Parathyroid adenoma (tissue), 2 donors: ENCODE data around the gene PLCB1.
A peak's percentile ranks its signal among the peaks of the same experiment; 100 is the strongest.

ENCODE experiments used
- H2AFZ ChIP-seq: fragments of 300-600 bp; sonication (generic); one replicate; pipeline ENCODE4 v1.7.0; 2017; ENCODE audit warnings: antibody characterized with exemption, mild to moderate bottlenecking
- H3K27ac ChIP-seq: fragments of 300-600 bp; sonication (generic); one replicate; pipeline ENCODE4 v1.7.0; 2017
- H3K27me3 ChIP-seq: fragments of 300-600 bp; sonication (generic); one replicate; pipeline ENCODE4 v1.7.0; 2017; ENCODE audit warnings: low read length; ENCODE audit not compliant: control insufficient read depth, insufficient read depth
- H3K36me3 ChIP-seq: fragments of 300-600 bp; sonication (generic); one replicate; pipeline ENCODE4 v1.7.0; 2017; ENCODE audit warnings: low read length; ENCODE audit not compliant: control insufficient read depth, insufficient read depth
- H3K4me1 ChIP-seq: fragments of 300-600 bp; sonication (generic); one replicate; pipeline ENCODE4 v1.7.0; 2017; ENCODE audit warnings: control low read depth
- H3K4me2 ChIP-seq: fragments of 300-600 bp; sonication (generic); one replicate; pipeline ENCODE4 v1.7.0; 2017; ENCODE audit warnings: low read length
- H3K4me3 ChIP-seq: fragments of 300-600 bp; sonication (generic); one replicate; pipeline ENCODE4 v1.7.0; 2017; ENCODE audit warnings: low read depth, low read length
- H3K79me2 ChIP-seq: fragments of 300-600 bp; sonication (generic); one replicate; pipeline ENCODE4 v1.7.0; 2017; ENCODE audit warnings: control low read depth
- H3K9ac ChIP-seq: fragments of 300-600 bp; sonication (generic); one replicate; pipeline ENCODE4 v1.7.0; 2017; ENCODE audit warnings: mild to moderate bottlenecking
- H3K9me3 ChIP-seq: fragments of 300-600 bp; sonication (generic); one replicate; pipeline ENCODE4 v1.7.0; 2017; ENCODE audit warnings: low read length; ENCODE audit not compliant: control insufficient read depth
- TF ChIP-seq, protein P1 (sequence below): fragments of 300-600 bp; sonication (generic); IDR thresholded peaks from one replicate; pipeline ENCODE4 v1.7.0; 2017; ENCODE audit warnings: antibody characterized with exemption, mild to moderate bottlenecking
- donor health status: primary hyperparathyroidism.

The PLCB1 gene

DNA sequence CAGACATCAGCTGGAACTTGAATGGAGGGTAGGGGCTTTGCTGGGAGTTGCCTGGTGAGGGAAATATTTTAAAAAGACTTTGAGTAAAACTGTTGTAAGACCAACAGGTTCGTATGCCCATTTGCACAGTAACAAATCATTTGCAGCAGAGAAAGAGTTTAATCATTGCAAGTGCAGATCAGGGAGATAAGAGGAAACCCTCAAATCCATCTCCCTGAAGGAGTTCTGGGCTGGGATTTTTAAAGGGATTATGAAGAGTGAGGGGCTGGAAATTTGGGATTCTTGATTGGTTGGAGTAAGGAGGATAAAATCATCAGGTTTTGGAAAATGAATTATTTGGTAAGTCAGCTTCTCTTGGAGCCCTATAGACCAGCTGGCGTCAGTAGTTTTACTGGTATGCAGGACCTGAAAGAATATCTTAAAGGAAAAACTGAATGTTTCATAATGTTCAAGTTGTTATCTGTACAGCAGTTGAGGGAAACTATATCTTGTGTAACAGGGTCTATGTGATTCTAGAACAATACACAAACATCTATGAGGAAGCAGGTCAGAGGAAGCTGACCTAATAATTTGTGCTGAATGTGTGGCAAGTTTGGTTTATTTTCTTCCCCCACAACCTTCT lies 295.5 kb downstream of the PLCB1 start:
- H3K9ac ChIP-seq: no peak overlapping the region
- TF ChIP-seq, protein P1, sequence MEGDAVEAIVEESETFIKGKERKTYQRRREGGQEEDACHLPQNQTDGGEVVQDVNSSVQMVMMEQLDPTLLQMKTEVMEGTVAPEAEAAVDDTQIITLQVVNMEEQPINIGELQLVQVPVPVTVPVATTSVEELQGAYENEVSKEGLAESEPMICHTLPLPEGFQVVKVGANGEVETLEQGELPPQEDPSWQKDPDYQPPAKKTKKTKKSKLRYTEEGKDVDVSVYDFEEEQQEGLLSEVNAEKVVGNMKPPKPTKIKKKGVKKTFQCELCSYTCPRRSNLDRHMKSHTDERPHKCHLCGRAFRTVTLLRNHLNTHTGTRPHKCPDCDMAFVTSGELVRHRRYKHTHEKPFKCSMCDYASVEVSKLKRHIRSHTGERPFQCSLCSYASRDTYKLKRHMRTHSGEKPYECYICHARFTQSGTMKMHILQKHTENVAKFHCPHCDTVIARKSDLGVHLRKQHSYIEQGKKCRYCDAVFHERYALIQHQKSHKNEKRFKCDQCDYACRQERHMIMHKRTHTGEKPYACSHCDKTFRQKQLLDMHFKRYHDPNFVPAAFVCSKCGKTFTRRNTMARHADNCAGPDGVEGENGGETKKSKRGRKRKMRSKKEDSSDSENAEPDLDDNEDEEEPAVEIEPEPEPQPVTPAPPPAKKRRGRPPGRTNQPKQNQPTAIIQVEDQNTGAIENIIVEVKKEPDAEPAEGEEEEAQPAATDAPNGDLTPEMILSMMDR: no peak
- H3K4me2 ChIP-seq: no peak overlapping the region
- no peaks in the 10 kb centered on the region for H3K36me3 ChIP-seq
- H3K4me3 ChIP-seq: no peak overlapping the region
- H3K4me1 ChIP-seq: peaks cover 6% of the 10 kb centered on the region
- peaks cover 16% of the 10 kb centered on the region for H3K79me2 ChIP-seq
- no peaks in the 10 kb centered on the region for H3K9me3 ChIP-seq
- H3K27ac ChIP-seq: no peak overlapping the region
- no peaks in the 10 kb centered on the region for H3K27me3 ChIP-seq
- no peak overlapping the region for H2AFZ ChIP-seq

DNA sequence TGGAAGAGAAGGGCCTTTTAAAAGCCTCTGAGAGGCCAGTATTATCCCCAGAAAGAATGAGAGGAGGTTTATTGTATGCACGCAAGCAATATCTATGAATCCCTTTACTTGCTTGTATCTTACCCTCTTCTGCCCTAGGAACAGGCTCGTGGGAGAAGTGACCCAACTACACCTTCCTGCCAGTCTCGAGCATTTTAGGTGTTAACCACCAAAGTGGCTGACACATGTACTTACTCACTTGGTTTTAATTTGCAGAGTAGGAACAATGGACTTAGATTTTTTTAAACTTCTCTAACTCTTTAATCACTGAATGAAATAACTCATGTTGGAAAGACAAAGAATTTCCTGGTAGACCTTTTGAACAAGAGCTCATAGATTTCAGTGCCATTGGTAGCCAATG lies 296.9 kb downstream of the PLCB1 start:
- H3K9ac ChIP-seq: no peak overlapping the region

DNA sequence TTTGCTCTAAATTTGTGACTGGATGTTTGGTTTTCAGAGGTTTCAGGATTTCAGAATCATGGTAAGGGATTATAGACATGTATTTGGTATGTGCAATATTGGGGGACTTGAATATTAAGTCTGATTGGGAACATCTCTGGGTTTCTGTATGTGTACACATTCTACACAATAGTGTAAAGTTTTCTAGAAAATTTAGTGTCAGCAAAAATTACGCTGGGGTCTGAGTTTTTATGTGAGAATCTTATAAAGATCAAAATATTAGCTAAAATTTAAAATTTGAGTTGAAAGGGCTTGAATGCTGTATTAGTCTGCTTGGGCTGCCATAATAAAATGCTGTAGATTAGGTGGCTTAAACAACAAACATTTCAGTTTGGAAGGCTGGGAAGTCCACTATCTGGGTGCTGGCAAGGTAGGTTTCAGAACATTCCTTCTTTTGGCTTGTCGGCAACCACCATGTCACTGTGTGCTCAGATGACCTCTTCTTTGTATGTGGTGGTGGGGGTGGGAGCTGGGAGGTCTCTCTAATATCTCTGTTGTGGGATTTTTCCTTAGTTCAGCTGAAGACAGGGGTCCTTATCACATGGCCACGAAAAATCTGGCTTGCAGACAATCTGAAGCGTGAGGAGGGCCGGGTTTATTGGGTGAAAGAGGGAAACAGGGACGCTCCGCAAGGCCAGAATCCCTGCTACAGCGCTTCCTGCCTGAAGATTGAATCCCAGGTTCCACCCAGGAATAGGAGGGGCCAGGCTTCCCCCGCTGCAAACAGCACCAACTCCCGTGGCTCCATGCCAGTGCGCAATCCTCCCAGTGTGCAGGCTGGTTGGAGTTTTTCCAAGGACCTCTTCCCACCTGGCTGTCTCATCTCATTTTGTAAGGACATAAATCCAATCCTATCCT lies 299.7 kb downstream of the PLCB1 start:
- no peak overlapping the region for H3K4me2 ChIP-seq
- no peak overlapping the region for H3K4me3 ChIP-seq
- H3K36me3 ChIP-seq: no peaks in the 10 kb centered on the region
- H3K9me3 ChIP-seq: no peaks in the 10 kb centered on the region
- TF ChIP-seq, protein P1: no peak
- H3K27ac ChIP-seq: peak overlapping the region; percentile 62
- H3K4me1 ChIP-seq: peaks cover 9% of the 10 kb centered on the region
- H3K79me2 ChIP-seq: peaks cover 7% of the 10 kb centered on the region
- H3K27me3 ChIP-seq: no peaks in the 10 kb centered on the region
- H3K9ac ChIP-seq: no peak overlapping the region
- H2AFZ ChIP-seq: peak overlapping the region; percentile 61

More for the DNA sequence above, 296.9 kb downstream of the PLCB1 start:
- Histone ChIP-seq H3K79me2 (peaks cover 14% of the 10 kb centered on the region), H3K9me3 (no peaks in the 10 kb centered on the region), H2AFZ (no peak overlapping the region), H3K27me3 (no peaks in the 10 kb centered on the region), H3K4me1 (peaks cover 9% of the 10 kb centered on the region), H3K27ac (no peak overlapping the region), H3K4me2 (no peak overlapping the region), H3K4me3 (no peak overlapping the region), H3K36me3 (no peaks in the 10 kb centered on the region)
- TF ChIP-seq, protein P1: no peak

DNA sequence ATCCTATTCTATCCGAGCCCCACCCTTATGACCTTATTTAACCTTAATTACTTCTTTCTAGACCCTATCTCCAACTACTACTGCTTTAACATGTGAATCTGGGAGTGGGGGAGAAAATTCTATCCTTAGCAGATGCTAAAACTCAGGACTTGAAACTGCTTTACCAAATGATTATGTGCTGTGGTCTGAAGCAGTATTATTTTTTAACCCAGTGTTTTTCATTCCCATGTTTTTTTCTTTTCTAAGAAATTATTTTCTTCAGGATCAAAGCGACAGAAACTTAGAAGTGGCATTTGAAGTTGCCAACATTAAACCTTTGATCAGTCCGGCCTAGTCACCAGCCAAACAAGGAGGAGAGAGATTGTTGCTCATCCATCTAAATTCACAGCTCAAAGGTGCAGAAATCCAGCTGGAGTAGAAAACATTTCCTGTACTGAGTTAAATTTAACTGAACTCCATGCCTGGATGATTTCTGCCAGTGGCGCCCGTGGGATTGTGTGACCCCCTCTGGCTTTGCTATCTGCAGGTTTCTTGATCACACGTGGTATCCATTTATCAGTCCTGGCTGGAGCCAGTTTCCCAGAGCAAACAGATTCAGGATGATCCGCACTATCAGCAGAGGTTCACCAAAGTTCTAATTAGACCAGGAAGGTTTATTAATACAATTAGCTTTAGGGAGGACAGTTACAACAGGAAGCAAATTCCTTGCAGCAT lies 300.5 kb downstream of the PLCB1 start:
- H3K9ac ChIP-seq: no peak overlapping the region
- H3K79me2 ChIP-seq: peaks cover 4% of the 10 kb centered on the region
- no peaks in the 10 kb centered on the region for H3K36me3 ChIP-seq
- H2AFZ ChIP-seq: peak overlapping the region; percentile 61
- peaks cover 9% of the 10 kb centered on the region for H3K4me1 ChIP-seq
- TF ChIP-seq, protein P1: no peak
- H3K4me2 ChIP-seq: no peak overlapping the region
- H3K27ac ChIP-seq: peak overlapping the region; percentile 62
- H3K27me3 ChIP-seq: no peaks in the 10 kb centered on the region
- no peak overlapping the region for H3K4me3 ChIP-seq
- no peaks in the 10 kb centered on the region for H3K9me3 ChIP-seq
